GM12875 (cell line): ENCODE results near the gene APBB2.

ENCODE experiments used
- H3K4me3 ChIP-seq: one replicate; pipeline ENCODE4 v1.5.1; 2011; ENCODE audit warnings: low read depth, low read length, control low read depth
- TF ChIP-seq, protein P1 (sequence below): IDR thresholded peaks from 2 replicates; pipeline ENCODE4 v1.5.1; 2011; ENCODE audit warnings: low read depth, mild to moderate bottlenecking, control low read depth, inconsistent platforms, low read length, moderate library complexity, borderline replicate concordance; ENCODE audit not compliant: insufficient read depth

APBB2 gene

DNA sequence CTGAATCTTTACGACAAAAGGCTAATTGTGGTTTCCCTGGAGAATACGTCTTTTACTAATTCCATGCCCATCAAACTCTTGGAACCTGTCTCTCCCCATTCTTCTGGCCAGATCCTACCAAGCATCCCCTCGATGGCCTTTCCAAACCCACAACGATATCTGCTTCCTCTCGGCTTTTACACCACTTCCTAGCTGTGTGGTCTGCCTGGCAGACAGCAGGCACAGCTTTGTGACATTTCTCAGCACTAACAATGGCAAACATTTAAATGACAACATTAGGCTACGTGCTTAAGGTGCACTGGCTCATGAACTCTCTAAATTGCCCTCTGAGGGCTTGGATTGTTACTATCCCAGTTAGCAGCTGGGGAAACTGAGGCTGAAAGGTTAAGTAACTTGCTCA is 323.6 kb downstream of the APBB2 start:
- H3K4me3 ChIP-seq = no peak overlapping the region
- TF ChIP-seq, protein P1, sequence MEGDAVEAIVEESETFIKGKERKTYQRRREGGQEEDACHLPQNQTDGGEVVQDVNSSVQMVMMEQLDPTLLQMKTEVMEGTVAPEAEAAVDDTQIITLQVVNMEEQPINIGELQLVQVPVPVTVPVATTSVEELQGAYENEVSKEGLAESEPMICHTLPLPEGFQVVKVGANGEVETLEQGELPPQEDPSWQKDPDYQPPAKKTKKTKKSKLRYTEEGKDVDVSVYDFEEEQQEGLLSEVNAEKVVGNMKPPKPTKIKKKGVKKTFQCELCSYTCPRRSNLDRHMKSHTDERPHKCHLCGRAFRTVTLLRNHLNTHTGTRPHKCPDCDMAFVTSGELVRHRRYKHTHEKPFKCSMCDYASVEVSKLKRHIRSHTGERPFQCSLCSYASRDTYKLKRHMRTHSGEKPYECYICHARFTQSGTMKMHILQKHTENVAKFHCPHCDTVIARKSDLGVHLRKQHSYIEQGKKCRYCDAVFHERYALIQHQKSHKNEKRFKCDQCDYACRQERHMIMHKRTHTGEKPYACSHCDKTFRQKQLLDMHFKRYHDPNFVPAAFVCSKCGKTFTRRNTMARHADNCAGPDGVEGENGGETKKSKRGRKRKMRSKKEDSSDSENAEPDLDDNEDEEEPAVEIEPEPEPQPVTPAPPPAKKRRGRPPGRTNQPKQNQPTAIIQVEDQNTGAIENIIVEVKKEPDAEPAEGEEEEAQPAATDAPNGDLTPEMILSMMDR = no peak

DNA sequence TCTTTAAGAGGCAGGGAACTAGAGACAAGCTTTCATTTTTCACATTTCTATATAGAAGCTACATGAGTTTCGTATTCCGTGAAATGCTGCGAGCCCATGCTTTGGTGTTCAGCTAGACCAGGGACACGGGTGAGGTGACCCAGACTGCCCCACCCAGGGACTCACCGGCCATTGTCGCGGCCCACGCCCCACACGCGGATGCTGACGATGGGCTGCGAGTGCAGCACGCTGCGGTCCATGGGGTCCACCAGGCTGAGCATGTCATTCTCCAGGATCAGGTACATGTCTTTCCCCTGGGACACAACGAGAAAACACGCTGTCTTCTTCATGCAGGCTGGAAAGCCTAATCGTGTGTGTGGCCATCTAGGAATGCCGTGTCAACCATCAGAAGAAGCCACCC is 324.1 kb downstream of the APBB2 start:
- TF ChIP-seq, protein P1 = no peak
- no peak overlapping the region for H3K4me3 ChIP-seq

DNA sequence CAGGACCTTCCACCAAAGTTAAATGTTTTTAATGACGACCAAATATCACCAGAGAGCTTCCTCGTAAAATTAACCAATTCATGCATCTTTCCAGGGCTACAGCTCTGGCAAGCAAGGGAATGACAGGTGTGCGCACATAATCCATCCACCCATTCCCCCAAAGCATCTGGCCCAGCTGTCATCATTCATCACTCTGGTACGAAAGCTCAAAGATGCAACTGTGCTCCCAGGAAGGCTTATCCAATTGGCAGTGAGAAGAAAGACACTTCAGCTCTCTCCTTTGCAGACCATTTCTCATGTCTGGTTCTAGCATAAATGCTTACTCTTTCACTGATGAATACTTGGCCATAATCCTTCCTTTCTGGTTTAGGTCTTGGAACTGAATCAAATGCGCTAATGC is 325.4 kb downstream of the APBB2 start:
- TF ChIP-seq, protein P1 = no peak
- no peak overlapping the region for H3K4me3 ChIP-seq

DNA sequence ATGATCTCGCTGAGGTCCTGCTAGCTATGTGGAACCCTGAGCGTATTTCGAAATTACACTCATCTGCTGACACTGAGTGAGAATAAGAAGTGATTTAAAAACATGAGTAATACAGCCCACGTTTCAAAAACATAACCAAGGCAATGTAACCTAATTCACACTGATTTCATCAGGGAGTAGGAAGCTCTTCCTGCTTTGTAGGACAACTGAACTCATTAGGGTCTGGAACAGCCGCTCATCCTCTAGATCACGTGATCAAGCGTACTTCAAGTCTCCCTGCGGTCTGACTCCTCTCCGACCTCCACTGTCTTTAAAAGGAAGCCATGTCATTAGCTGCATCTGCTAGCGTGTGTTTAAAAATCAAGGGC is 326.6 kb downstream of the APBB2 start:
- no peak overlapping the region for H3K4me3 ChIP-seq
- TF ChIP-seq, protein P1 = no peak

DNA sequence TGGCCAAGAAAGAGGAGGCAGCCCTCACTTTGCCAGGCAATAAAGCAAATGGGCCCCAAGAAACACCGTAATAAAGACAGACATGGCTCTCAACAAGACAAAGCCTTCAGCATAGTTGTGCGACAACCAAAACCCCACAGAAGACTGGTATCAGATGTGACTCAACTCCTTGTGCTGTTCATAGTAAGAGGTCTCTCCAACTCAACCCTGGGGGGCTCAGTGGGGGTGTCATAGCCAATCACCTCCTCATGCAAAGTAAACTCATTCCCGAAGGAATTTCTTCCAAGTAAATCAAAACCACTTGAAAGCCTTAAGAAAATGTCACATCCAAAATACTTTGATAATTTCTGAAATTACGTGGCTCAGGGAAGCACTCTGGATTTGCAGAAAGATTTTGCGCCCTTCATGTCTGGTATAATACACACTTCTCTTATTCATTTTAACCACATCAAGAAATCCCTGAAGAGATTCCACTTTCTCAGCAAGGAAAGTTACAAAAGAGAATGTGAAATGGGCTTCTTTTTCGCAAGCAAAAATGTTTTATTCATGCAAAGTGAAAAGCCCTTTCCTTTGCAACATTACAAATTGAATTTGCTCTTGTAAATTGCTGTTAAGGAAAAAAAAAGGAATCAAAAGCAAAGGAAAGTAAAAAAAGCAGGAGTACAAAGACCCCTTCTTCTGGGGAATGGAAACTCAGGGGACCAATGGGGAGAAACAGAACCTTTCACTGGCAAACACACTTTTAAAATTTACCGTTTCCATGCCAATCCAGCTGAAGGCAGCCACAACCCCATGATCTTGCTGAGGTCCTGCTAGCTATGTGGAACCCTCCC is 327.2 kb downstream of the APBB2 start:
- no peak overlapping the region for H3K4me3 ChIP-seq
- TF ChIP-seq, protein P1 = no peak

DNA sequence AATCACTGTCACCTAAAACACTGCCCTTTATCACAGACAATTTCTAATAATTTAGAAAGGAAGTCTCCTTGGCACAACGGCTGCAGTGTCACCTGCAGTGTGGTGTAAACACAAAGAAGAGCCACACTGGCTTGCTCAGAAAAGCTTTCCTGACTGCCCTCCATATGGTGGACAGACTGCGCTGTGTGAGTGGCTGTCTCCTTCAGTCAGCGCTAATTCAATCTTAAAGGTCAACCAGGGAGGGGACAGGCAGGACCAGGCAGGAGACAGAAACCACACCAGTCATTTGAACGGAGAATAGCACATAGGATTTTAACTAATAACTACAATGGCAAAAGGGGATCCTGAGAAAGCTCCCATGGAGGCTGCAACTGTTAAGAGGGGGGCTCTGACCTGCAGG is 332.5 kb downstream of the APBB2 start:
- TF ChIP-seq, protein P1 = no peak
- no peak overlapping the region for H3K4me3 ChIP-seq

DNA sequence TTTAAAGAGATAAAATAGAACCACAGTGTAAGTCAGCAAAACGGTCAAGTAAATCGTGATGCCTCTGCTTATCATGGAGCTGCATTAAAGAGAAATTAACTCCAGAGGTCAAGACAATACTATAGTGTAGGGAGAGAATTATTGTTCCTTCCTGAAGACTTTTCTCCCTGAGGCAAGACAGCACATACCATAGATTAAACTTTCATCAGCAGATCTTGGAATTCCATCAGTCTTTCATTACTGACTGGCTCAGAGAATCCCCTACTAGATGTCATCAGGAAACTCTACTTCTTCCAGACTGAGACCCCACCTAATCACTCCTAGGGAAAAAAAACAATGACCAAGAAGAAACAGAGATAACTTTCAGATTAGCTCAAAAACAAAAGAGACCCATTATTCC is 333.2 kb downstream of the APBB2 start:
- TF ChIP-seq, protein P1 = no peak
- H3K4me3 ChIP-seq = no peak overlapping the region
